GM21447 (cell line): Measurements from ENCODE around the gene AP2A1.

Experiments
- ATAC-seq: cut with Tn5 transposase; IDR thresholded peaks from one replicate; pipeline ENCODE4 v1.9.1; 2021; ENCODE audit not compliant: unreplicated experiment

AP2A1 gene

DNA sequence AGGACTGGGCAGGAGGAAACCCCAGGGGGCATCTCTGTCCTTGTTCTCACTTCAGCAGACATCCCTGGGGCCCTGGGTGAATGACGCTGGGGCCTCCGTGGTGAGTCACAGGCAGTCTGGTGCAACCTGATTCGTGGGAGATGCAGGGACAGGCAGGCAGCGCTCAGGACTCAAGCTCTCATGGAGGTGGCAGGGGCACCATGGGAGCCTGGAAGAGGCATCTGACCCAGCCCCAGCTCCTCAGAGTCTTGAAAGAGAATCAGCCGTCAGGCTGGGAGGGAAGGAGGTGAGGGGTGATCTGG lies 70.2 kb downstream of the AP2A1 start:
- no peak for ATAC-seq

DNA sequence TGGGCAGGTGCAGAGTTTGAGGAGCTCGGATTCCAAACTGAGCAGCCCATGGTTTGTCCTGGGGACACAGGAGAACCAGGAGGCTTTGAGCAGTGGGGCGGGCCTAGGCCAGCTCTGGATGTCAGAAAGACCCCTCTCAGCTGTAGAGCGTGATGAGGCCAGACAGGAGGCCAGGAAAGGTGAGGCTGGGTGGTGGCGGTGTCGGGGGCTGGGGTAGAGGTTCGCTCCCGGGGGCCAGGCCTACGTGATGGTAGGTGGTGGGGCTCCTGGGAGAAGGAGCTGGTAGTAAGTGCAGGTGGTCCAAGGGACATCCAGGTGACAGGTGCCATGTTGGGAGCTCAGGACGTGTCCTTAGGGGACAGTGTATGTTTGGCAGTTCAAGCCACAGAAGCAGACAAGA lies 70.6 kb downstream of the AP2A1 start:
- ATAC-seq: no peak

DNA sequence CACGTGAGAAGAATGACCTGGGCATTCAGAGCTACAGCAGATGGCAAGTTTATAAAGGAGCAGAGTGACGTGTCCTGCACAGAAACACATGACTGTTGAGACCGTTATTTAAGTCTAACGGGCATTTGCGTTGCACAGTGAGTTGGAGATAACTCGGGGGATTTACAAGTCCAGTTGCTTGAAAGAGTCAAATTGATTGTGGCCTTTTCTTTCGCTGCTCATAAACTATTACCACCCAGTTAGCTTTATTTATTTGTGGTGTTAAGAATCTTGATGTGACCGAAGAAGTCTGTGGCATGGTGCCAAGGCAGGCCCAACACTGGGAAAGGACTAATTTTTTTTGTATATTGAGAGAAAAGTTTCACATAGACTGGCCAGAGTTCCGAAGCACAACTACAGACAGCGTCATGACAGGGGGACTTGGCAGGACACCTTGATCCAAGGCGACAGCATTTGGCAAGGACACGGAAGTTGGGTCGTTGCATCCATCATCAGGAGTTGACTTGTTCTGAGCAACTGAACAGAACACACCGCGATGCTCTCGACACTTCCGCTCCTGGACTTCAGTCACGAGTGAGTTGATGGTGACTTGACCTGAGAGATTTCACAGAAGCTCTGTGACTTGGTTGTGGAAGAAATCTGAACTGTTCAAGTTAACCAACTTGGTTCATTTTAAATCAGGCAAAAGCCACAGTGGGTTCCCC lies 72.2 kb downstream of the AP2A1 start:
- ATAC-seq: no peak

DNA sequence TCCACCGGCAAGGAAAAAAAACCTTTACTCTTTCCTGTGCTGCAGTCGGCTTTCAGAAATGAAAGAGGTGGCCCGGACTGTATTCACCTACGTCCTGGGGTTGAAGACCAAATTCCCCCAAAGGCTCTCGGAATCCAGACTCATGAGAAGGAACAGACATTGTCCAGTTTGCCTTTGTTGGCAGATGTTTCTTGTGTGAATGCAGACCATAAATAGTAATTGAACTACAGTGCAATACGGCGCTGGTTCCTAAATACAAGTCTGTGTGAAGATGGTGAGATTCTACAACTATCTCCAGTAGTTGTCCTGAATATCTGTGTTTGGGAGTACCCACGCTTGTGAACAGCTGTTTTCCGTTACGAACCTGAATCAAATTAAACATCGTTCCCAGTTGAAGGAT lies 72.9 kb downstream of the AP2A1 start:
- no peak for ATAC-seq

DNA sequence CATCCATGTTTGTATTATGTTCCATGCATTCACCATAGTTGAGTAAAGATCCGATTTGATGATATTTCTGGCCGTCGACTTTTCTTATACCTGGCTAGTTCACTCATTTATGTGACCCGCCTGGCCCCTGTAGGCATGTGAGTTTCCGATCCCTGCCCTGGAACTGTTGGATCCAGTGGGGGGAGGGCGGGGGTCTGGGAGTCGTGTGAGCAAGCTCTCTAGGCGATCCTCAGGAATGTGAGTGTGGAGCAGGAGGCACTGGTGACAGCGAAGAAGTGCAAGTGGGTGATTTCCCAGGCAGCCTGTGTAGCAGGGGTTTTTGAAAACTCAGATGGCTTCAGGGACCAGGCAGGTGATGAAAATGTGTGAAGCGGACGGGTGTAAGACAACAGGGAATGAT lies 73.5 kb downstream of the AP2A1 start:
- ATAC-seq: no peak

DNA sequence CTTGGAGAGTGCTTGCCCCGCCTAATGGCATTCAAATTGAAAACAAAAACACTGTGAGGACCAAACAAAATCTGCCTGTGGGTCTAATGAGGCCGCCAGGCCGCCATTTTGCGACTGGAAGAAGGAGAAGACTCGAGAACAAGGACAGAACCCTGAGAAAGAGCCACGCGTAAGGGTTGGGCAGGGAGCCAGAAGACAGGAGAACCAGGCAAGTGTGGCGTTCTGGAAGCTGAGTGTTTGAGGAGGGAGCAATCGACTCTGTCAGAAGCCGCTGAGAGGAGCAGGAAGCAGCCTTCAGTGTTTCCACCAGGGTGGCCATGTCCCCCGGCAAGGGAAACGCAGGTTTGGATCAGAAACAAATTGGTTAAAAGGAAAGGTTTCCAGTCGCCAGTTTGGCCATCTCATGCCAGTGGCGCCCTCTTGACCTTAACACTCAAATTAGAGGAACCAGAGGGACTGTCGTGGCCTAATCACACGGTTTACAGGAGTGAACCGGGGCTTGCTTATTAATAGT lies 74.0 kb downstream of the AP2A1 start:
- ATAC-seq: no peak

DNA sequence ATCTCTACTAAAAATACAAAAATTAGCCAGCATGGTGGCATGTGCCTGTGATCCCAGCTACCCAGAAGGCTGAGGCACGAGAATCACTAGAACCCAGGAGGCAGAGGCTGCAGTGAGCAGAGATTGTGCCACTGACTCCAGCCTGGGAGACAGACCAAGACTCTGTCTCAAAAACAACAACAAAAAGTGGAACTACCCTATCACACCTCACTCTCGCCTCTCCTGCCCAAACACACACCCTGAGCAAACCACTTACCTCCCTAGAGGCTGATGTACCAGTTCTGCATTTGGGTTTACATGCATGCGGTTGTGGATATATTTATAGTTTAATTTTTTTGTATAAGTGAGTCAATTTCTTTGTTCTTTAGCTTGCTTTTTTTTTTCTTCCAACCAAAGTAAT lies 76.5 kb downstream of the AP2A1 start:
- no peak for ATAC-seq

DNA sequence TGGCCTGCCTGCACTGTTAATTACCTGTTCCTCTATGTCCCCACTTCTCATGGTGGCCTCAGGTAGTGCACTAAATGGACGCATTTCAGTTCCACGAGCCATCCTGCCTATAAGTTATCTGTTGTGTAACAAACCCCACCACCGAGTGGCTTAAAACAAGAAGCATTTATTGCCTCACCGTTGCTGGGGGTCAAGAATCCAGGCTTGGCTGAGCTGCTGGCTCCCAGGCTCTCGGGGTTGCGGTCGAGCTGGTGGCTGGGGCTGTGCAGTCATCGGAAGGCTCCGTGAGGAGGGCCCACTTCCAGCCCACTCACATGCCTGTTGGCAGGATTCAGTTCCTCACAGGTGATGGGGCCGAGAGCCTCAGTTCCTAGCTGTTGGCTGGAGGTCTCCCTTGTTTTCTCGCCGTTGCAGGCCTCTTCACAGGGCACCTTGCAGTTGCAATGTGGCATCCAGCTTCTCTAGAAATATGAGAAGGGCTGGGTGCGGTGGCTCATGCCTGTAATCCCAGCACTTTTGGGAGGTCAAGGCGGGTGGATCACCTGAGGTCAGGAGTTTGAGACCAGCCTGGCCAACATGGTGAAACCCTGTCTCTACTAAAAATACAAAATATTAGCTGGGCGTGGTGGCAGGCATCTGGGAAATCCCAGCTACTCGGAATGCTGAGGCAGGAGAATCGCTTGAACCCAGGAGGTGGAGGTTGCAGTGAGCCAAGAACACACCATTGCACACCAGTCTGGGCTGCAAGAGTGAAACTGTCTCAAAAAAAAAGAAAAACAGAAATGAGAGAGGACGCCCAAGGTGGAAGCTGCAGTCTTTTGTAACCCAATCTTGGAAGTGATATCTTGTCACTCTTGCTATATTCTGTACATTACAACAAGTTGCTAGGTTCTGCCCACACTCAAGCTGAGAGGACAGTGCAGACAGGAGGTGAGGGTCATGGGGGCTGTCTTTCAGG lies 77.6 kb downstream of the AP2A1 start:
- no peak for ATAC-seq

DNA sequence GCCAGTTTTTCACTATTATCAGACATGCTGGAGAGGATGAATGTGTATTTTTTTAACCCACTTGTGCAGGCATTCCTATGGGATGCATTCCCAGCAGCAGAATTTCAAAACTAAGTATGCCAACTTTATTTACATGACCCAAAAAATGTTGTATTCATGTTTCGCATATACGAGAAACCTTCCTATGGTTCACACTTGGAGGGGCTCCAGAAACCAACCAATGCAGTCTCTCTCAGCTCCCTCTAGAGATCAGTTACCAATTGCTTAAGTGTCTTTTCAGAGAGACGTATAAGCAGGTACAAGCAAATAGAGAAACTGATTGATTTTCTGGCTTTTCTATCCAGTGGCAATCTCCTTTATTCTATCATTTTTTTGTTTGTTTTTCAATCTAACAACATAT lies 78.6 kb downstream of the AP2A1 start:
- ATAC-seq: no peak

DNA sequence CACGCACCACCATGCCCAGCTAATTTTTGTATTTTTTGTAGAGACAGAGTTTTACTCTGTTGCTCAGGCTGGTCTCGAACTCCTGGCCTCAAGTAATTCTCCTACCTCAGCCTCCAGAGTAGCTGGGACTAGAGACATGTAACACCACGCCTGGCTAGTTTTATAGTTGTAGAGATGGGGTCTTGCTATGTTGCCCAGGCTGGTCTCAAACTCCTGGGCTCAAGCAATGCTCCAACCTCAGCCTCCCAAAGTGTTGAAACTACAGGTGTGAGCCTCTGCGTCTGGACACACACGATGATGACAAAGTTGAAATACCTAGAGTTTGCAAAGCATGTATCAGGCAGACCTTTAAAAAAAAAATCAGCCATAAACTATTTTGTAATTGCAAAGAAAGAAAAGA lies 79.6 kb downstream of the AP2A1 start:
- no peak for ATAC-seq

DNA sequence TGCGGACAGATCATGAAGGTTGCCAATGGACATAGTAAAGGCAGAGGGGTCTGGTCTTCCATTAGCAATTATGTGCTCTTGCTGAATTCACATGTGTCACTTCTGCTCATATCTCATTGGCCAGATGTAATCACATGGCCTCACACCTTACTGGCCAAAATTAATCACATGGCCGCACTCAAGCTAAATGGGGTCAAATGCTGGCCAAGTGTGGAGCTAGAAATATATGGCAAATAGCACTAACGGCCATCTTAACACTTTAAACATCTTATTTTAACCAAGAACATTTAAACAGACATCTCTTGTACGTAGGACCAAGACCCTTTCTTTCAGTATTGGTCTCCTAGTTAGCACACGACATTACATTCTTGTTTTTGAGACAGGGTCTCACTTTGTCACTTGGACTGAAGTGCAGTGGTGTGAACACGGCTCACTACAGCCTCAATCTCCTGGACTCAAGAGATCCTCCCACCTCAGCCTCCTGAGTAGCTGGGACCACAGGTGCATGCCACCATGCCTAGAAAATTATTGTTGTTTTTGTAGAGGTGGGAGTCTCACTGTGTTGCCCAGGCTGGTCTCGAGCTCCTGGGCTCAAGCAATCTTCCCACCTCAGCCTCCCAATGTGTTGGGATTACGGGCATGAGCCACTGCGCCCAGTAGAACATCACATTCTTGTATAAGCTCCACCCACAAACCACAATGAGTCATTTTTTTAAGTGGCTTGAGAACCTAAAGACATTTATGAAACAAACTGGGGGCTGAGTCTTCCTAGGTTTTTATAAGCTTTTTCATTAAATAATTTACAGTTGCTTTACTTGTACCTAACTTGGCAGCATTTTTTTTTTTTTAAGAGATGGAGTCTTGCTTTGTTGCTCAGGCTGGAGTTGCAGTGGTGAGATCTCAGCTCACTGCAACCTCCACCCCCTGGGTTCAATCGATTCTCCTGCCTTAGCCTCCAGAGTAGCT lies 81.2 kb downstream of the AP2A1 start:
- no peak for ATAC-seq

DNA sequence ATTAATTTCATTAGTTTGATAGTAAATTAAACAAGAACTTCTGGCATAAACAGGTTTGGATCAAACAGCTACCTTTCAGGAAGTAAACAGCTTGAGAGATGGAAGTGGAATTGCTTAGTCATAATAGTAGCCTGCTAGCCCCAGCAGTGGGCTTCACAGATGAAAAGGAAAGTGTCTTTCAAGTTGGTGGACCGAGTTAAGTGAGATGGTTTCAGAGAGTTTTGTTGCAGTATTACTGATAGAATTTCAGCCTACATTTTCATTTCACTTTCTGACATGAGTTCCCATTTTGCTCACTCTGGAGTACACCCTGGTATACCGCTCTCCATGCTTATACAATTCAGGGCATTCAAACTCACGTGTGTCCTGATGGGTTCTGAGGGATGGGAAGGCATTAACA lies 82.1 kb downstream of the AP2A1 start:
- ATAC-seq: no peak

DNA sequence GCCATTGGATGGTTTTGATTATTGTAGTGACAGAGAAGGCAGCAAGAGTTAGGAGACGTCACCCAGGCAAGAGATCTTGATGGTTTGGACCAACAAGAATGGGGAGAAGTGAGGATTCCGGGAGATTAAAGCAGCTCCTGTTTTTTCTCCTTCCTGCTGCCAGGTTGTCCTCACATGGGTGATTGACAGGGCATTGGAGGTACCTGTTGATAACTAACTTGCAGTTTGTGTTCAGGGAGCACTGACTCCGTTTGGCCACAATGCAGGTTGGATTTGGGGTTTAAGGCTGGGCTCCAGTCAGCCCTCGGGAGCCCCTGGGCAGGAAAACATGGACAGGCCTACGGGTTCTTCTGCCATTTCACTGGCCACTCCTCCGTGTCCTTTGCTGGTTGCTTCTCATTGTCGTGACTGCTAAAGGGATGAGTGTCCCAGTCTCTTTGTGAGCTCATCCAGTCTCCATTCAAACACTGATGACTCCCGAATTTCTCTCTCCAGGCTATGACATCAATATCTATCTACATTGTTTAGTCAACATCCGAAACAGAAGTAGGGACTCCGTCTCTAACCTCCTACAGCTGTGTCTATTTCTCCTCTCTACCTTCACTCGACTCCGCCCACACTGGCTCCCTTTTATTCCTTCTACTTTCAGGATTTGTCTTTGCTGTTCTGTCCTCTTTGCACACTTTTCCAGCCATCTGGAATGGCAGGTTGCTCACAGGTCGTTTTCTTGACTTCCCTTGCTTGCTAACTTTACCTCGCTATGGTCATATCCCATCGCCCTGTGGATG lies 82.8 kb downstream of the AP2A1 start:
- no peak for ATAC-seq

DNA sequence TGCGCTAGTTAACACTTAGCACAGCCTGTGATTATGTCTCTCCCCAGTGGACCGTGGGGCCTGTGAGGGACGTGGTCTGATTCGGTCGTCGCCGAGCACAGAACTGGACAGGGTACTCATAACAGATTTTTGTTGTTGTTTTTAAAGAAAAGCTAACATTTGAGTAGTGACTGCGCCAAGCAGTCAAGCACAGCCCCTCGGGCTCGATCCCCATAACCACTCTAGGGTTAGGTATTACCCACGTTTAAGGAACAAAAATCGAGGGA lies 83.4 kb downstream of the AP2A1 start:
- no peak for ATAC-seq

DNA sequence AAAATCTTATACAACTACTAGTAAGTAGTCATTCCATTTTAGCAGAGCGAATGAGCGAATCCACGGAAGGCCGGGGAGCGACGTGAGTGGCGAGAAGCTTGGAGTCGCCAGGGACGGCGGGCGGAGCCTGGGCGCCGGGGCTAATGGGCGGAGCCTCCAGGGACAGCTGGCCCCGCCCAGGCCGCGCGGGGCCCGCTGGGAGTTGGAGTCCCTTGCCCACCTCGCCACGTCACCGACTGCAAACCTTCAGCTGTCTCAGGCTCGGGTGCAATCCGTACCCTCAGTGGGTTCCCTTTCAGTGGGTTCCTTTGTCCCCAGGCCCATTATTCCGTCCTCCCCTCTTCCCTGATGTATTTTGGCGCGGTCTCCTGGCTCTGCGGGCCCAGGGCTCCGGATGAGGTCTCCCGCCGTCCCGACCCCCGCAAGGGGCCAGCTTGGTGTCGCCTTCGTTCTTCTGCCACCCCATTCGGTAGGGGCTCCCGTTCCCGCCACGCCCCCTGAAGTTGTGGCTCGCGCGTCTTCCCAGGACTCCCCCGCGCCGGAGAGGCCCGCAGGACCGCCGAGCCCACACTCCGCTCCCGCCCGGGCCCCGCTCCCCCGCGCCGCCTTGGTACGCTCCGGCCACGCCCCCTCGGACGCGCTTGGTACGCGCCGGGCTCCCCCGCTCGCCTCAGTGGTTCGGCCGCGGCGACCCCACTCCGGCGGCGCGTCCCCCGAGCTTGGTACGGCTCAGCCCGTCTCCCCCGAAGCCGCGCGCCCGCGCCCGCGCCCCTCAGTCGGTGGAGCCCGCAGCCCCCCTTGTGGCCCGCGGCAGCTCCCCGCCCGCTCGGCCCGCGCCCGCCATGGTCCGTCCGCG lies 83.9 kb downstream of the AP2A1 start, which contains the start of gene PTOV1:
Gene PTOV1 (plus strand): TSS at position 673 of the 856 bp plus-strand sequence.
- peak; percentile 74 for ATAC-seq

DNA sequence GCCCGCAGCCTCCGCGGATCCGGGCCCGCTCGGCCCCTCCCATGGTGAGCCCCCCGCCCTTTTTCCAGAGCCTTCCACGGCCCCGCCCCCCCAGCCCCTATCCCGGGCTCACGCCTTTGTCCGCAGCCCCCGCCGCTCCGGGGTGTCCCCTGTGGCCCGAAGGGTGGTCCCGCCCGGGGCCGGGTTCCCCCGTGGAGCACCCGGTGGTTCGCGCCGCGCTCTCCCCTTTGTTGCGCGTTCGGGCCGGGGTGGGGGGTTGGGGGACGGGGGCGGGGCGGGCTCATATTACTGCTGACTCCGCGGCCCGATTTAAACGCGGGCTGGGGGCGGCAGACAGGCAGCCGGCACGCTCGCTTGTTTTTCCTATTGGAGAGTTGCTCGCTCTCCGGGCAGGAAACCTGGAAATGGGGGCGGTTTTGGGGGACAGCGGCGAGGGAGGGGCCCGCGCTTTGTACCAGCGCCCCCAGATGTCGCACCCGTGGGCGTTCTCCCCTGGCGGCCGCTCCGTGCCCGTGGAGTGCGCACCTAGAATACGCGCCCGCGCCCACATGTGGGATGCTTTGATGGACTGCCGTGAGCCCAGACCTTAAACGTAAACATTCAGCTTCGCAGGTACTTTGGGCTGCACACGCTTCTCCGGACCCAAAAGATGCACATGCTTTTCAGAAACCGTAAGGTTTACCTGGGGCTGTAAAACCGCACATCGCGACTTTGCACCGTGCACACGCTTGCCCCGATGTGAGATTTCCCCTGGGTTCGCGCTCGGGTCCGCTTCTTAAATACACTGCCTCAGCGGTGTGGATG lies 84.9 kb downstream of the AP2A1 start:
- no peak for ATAC-seq

DNA sequence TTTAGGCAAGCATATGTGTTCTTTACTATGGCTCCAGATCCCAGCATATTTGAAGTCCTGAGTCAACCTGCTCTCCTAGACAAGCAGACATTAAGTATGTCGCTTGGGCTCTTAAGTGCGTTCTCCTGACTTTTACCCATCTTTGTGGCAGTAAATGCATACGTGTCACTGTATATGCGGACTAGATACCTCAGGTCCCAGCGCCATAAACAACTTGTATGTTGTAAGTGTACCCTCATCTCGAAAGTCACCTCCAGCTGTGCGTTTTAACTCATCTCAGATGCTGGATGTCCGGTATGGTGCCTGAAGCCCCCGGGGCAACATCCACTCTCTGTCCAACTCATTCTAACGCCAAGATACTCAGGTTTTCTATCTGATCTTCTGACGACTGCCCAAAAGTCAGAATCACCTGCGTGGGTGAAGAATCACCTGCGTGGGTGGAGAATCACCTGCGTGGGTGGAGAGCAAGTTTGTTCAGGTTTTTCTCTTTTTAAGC lies 85.9 kb downstream of the AP2A1 start:
- no peak for ATAC-seq

DNA sequence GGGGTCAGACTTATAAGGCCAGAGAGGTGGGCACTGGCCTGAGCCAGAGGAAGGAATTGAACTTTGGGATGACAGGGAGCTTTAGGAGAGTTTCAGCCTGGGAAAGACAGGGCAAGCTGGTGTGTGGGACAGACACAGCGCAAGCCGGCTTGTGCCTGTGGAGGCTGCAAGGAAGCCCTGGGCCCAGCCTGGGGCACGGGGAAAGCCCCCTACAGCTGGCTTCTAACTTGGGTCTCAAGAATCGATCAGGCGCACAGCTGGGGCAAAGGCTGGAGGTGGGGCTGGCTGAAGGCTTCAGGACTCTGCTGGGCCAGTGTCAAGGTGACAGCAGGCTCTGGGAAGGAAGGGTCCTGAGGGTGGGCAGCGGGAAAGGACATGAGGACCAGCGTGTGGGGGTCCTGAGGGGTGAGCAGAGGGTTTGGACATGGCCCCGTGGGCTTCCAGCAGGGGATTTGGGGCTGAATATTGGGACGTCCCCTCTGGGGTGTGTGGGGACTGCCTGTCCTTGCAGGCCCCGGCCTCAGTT lies 87.1 kb downstream of the AP2A1 start:
- no peak for ATAC-seq
